ENCODE measurements around the gene NCK2.

DNA sequence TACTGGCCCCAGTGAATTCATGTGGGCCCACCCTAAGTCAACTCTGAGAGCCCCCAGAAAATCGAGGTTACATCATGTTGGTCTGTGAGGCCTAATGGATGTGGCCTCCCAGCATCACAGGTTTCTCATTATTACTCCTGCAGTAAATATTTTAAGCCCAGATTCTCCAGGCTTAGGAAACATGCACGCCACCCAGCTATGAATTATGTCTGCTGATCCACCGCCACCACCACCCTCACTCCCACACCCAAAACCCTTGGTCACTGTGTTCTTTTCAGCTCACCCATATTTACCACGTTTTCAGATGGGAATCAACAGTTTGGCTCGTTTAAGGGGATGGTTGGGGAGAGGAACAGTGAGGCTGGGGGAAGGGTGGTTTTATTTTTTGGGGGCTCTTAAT lies 128.6 kb downstream of the NCK2 start:
- TF ChIP-seq POLR2A (IDR thresholded peaks at IDR 0.05), result no peak
- TF ChIP-seq CTCF (IDR thresholded peaks at IDR 0.05), result no peak

Measured in prostate gland (tissue), 2 donors.